GM12878 (cell line): Measurements from ENCODE around the gene TMEM238L. TPM values are rescaled to one million over a fixed set of nuclear protein-coding genes. Genes with fewer than 3 reads are reported as not detected.

Experiments
- ATAC-seq: fragments of 200-7000 bp; cut with Tn5 transposase; 3 replicates; pipeline ENCODE4 v1.9.1; 2020; ENCODE audit warnings: mild to moderate bottlenecking, moderate library complexity
- BruUV-seq: library from RNA; stranded (reverse); fragments of 400-500 nt; replicated peaks from 2 replicates; lab custom pipeline; 2021; lab: Mats Ljungman, UMichigan
- CTCF ChIA-PET: fragments of 300-600 bp; sonication (Branson Sonifier 250); formaldehyde crosslinking; extraction: SDS; loops from one replicate; lab custom pipeline; 2021; ENCODE audit warnings: inconsistent platforms; lab: Yijun Ruan, JAX
- POLR2A ChIA-PET: fragments of 350-600 bp; formaldehyde crosslinking; extraction: SDS; loops from one replicate; lab custom pipeline; 2021; ENCODE audit warnings: inconsistent platforms; lab: Charles Lee
- RAD21 ChIA-PET: fragments of 300-600 bp; sonication (Branson Sonifier 250); formaldehyde crosslinking; loops from one replicate; lab custom pipeline; 2023; ENCODE audit warnings: antibody characterized with exemption; ENCODE audit not compliant: unreplicated experiment; lab: Charles Lee
- SMC1A ChIA-PET: fragments of 300-600 bp; sonication (Branson Sonifier 250); formaldehyde crosslinking; loops from one replicate; lab custom pipeline; 2023; ENCODE audit not compliant: unreplicated experiment, uncharacterized antibody; lab: Charles Lee
- DNase-seq: peaks from one replicate; pipeline ENCODE4 v3.0.0-alpha.2; 2011; ENCODE audit warnings: low read depth, low spot score
- FAIRE-seq: peaks from 3 replicates; lab custom pipeline; 2011; peaks lifted over from hg19 to GRCh38; lab: Jason Lieb, UNC
- H2AFZ ChIP-seq: 2 replicates; pipeline ENCODE4 v1.6.0; 2011; ENCODE audit warnings: low read depth, low read length, control low read depth; ENCODE audit not compliant: control insufficient read depth
- H3K27ac ChIP-seq: 2 replicates; pipeline ENCODE4 v1.5.1; 2011; ENCODE audit warnings: control low read depth; ENCODE audit not compliant: control insufficient read depth, insufficient read depth
- H3K27me3 ChIP-seq, 2 experiments: replicated peaks in 1 of 2; 2 replicates each; pipeline versions ENCODE4 v1.6.0 to v1.6.1; 2011; ENCODE audit warnings: low read length in 1 of 2; ENCODE audit not compliant: control insufficient read depth in 2 of 2, insufficient read depth in 2 of 2
- H3K36me3 ChIP-seq, 2 experiments: 2 replicates each; pipeline ENCODE4 v1.5.1; 2011; ENCODE audit warnings: low read length in 1 of 2; ENCODE audit not compliant: control insufficient read depth in 2 of 2, insufficient read depth in 2 of 2
- H3K4me1 ChIP-seq: 2 replicates; pipeline ENCODE4 v1.6.1; 2011; ENCODE audit warnings: mild to moderate bottlenecking, low read length, moderate library complexity, mixed read lengths; ENCODE audit not compliant: control insufficient read depth, insufficient read depth
- H3K4me2 ChIP-seq: 2 replicates; pipeline ENCODE4 v1.6.0; 2011; ENCODE audit warnings: control low read depth; ENCODE audit not compliant: control insufficient read depth, insufficient read depth
- H3K4me3 ChIP-seq: fragments of 200-600 bp; sonication (generic); 2 replicates; pipeline ENCODE4 v1.5.1; 2016
- H3K79me2 ChIP-seq: 2 replicates; pipeline ENCODE4 v1.6.0; 2011; ENCODE audit warnings: low read length; ENCODE audit not compliant: control insufficient read depth, insufficient read depth
- H3K9ac ChIP-seq: 2 replicates; pipeline ENCODE4 v1.8.0; 2011; ENCODE audit warnings: low read length, control low read depth, mixed read lengths; ENCODE audit not compliant: control insufficient read depth, insufficient read depth
- H3K9me3 ChIP-seq: replicated peaks from 3 replicates; pipeline ENCODE4 v1.5.1; 2011; ENCODE audit warnings: mild to moderate bottlenecking, low read length; ENCODE audit not compliant: control insufficient read depth, insufficient read depth
- H4K20me1 ChIP-seq: 2 replicates; pipeline ENCODE4 v1.6.0; 2011; ENCODE audit not compliant: control insufficient read depth, insufficient read depth
- BMI1 ChIP-seq: fragments of 450-650 bp; IDR thresholded peaks from 2 replicates; pipeline ENCODE4 v1.6.1; 2016; ENCODE audit warnings: mild to moderate bottlenecking, moderate library complexity, borderline replicate concordance
- CBX5 ChIP-seq: sonication (generic); IDR thresholded peaks from 2 replicates; pipeline ENCODE4 v1.6.1; 2016; ENCODE audit warnings: low read depth, moderate library complexity, mild to moderate bottlenecking, inconsistent platforms
- DPF2 ChIP-seq: fragments of 450-650 bp; IDR thresholded peaks from 2 replicates; pipeline ENCODE4 v1.6.1; 2017; ENCODE audit warnings: mild to moderate bottlenecking
- EP300 ChIP-seq, 2 experiments: fragments of 150-350 bp in 1 of 2; IDR thresholded peaks; 2 replicates each; pipeline ENCODE4 v1.6.1; 2011 to 2012; ENCODE audit warnings: low read depth in 2 of 2, low read length in 2 of 2, borderline replicate concordance in 1 of 2, improper control_type of control experiment in 1 of 2, inconsistent platforms in 1 of 2; ENCODE audit not compliant: control insufficient read depth in 1 of 2
- FOXM1 ChIP-seq: IDR thresholded peaks from 2 replicates; pipeline ENCODE4 v1.6.1; 2012; ENCODE audit warnings: low read depth, mild to moderate bottlenecking, inconsistent platforms, low read length, moderate library complexity
- IKZF2 ChIP-seq, 2 experiments: fragments of 450-650 bp; IDR thresholded peaks; 2 replicates each; pipeline ENCODE4 v1.6.1; 2017; ENCODE audit warnings: mild to moderate bottlenecking in 2 of 2, moderate library complexity in 2 of 2
- MYB ChIP-seq: fragments of 150-350 bp; IDR thresholded peaks from 2 replicates; pipeline ENCODE4 v1.6.1; 2014; ENCODE audit warnings: mild to moderate bottlenecking, low read depth, low read length, borderline replicate concordance
- NFYA ChIP-seq: IDR thresholded peaks from 2 replicates; pipeline ENCODE4 v1.6.1; 2011; ENCODE audit warnings: low read depth, mild to moderate bottlenecking, low read length, improper control_type of control experiment, borderline replicate concordance
- SIN3A ChIP-seq: IDR thresholded peaks from 2 replicates; pipeline ENCODE4 v1.6.1; 2012; ENCODE audit warnings: low read depth, low read length, improper control_type of control experiment
- SUPT20H ChIP-seq: IDR thresholded peaks from 2 replicates; pipeline ENCODE4 v1.6.1; 2011; ENCODE audit warnings: low read depth, mild to moderate bottlenecking, low read length, moderate library complexity, borderline replicate concordance; ENCODE audit not compliant: control insufficient read depth
- TAF1 ChIP-seq: IDR thresholded peaks from 2 replicates; pipeline ENCODE4 v1.6.1; 2011; ENCODE audit warnings: mild to moderate bottlenecking, low read depth, low read length, borderline replicate concordance
- ZNF217 ChIP-seq: fragments of 450-650 bp; IDR thresholded peaks from 2 replicates; pipeline ENCODE4 v1.6.1; 2017; ENCODE audit warnings: antibody characterized with exemption, mild to moderate bottlenecking
- ZNF384 ChIP-seq: IDR thresholded peaks from 2 replicates; pipeline ENCODE4 v1.6.1; 2012; ENCODE audit warnings: low read depth, mild to moderate bottlenecking, low read length, improper control_type of control experiment, borderline replicate concordance
- WGBS: methylation state at CpG from one replicate; pipeline ENCODE4 v1.1.6; 2016; ENCODE audit warnings: low lambda C conversion rate; ENCODE audit not compliant: insufficient replicate concordance, insufficient coverage; ENCODE audit errors: missing lambda C conversion rate; 5-methylcytosine and 5-hydroxymethylcytosine counted together
- in situ Hi-C: fragments of 300-500 bp; cut with MboI; formaldehyde crosslinking; loops from 9 replicates; pipeline ENCODE4 v1.14.3; 2018; ENCODE audit warnings: mixed read lengths
- intact Hi-C: fragments of 100-400 bp; cut with micrococcal nuclease; formaldehyde crosslinking; loops from one replicate; pipeline ENCODE4 v1.14.2; 2022; ENCODE audit not compliant: unreplicated experiment
- polyA plus RNA-seq, 11 experiments: library from polyadenylated mRNA; depleted of rRNA in 4 of 11; unstranded in 6 of 11; stranded (reverse) in 5 of 11; fragments of >200 nt; fragmentation: Nextera tagmentation in 4 of 11; fragmentation: Illumina TruSeq in 1 of 11; extraction: Ambion mirVana in 4 of 11; extraction: Trizol in 1 of 11; gene quantifications; 1 replicate in 1 of 11; 2 replicates in 10 of 11; pipeline versions ENCODE4 v1.2.1 to v1.2.3, GENCODE V29; 2011 to 2016; ENCODE audit warnings: inconsistent platforms in 2 of 11, missing spikeins in 2 of 11, low read depth in 1 of 11
- total RNA-seq, 4 experiments: library from RNA; depleted of rRNA in 3 of 4; stranded (reverse); fragments of >200 nt in 3 of 4; fragmentation: Illumina TruSeq in 1 of 4; extraction: Trizol in 1 of 4; gene quantifications; 2 replicates each; pipeline versions ENCODE4 v1.2.1 to v1.2.3, GENCODE V29; 2013 to 2021
- TF ChIP-seq, protein P1 (sequence below): IDR thresholded peaks from 2 replicates; pipeline ENCODE4 v1.6.1; 2012; ENCODE audit warnings: low read length, inconsistent platforms
- TF ChIP-seq, protein P2 (sequence below): fragments of 450-650 bp; IDR thresholded peaks from 2 replicates; pipeline ENCODE4 v1.6.1; 2014; ENCODE audit warnings: mild to moderate bottlenecking

The TMEM238L gene
- total and polyA plus RNA-seq, 10 of the 15 experiments (the other 5 are each of a cell fraction or from before 2014, with no cell fraction given): not detected

DNA sequence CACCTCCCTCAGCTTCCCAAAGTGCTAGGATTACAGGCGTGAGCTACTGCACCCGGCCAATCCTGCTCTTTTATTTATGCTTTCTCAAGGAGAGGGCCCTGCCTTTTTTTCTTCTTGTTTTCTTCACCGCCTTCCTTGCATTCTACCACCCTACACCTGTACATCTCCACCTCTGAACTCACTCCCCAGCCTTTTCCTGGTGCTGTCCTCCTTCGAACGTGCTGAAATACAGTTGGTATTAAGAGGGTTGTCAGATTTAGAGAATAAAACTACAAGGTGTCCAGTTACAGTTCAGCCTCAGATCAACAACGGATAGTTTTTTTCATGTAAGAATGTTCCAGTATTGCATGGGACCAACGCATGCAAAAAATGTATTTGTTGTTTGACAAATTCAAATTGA, 32.2 kb upstream of the TMEM238L start:
- FAIRE-seq: no peak
- SMC1A ChIA-PET: no interaction called here
- H3K9ac ChIP-seq: no peak overlapping the region
- no peaks in the 10 kb centered on the region for H4K20me1 ChIP-seq
- WGBS: 14% methylated on average over 7 of the region's 7 CpGs
- in situ Hi-C loops (no loop called here), intact Hi-C loops (no loop called here)
- H3K4me2 ChIP-seq: no peak overlapping the region
- DNase-seq: no peak
- POLR2A ChIA-PET: no interaction called here
- RAD21 ChIA-PET: no interaction called here
- no peak overlapping the region for H3K27ac ChIP-seq
- H3K9me3 ChIP-seq: no peaks in the 10 kb centered on the region
- no peaks in the 10 kb centered on the region for H3K79me2 ChIP-seq
- CTCF ChIA-PET: no interaction called here
- H3K4me1 ChIP-seq: no peaks in the 10 kb centered on the region
- no peak for ATAC-seq
- no peak overlapping the region for H2AFZ ChIP-seq
- 0 out of 4 replicates have a peak, but pooled peaks cover 0 to 1% of the 10 kb centered on the region in 2 experiments for H3K27me3 ChIP-seq
- no peaks in the 10 kb centered on the region for H3K36me3 ChIP-seq
- BruUV-seq: no TSS peak
- H3K4me3 ChIP-seq: no peak overlapping the region
- TF ChIP-seq, protein P1, sequence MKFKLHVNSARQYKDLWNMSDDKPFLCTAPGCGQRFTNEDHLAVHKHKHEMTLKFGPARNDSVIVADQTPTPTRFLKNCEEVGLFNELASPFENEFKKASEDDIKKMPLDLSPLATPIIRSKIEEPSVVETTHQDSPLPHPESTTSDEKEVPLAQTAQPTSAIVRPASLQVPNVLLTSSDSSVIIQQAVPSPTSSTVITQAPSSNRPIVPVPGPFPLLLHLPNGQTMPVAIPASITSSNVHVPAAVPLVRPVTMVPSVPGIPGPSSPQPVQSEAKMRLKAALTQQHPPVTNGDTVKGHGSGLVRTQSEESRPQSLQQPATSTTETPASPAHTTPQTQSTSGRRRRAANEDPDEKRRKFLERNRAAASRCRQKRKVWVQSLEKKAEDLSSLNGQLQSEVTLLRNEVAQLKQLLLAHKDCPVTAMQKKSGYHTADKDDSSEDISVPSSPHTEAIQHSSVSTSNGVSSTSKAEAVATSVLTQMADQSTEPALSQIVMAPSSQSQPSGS: no peak
- no peak for TF ChIP-seq MYB
- no peak for TF ChIP-seq SIN3A
- TF ChIP-seq DPF2: no peak
- no peak for TF ChIP-seq NFYA
- TF ChIP-seq TAF1: no peak

DNA sequence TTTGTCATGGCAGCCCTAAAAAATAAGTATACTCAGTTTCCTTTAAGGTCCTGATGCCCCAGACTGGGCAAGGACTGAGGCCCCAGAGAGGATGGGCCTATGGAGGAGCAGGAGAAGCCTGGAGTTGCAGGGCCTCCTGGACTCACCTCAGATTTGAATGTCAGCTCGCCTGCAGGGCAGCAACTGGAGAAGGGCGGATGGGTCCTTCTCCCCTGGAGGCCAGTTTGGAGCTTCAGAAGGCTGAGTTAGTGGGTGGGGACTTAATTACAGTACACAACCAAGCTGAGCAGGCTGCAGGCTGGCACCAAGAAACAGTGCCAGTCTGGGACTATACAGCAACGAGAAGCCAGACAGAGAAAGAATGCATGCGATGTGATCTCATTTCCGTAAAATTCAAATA, 27.8 kb upstream of the TMEM238L start:
- Histone ChIP-seq H3K36me3 (no peaks in the 10 kb centered on the region), H3K27ac (no peak overlapping the region), H3K27me3 (no peaks in the 10 kb centered on the region; a peak in 1 of 4 replicates), H3K4me1 (no peaks in the 10 kb centered on the region), H3K79me2 (no peaks in the 10 kb centered on the region), H2AFZ (no peak overlapping the region), H3K4me3 (no peak overlapping the region), H3K9ac (no peak overlapping the region), H3K9me3 (no peaks in the 10 kb centered on the region), H3K4me2 (no peak overlapping the region), H4K20me1 (no peaks in the 10 kb centered on the region)
- ChIA-PET SMC1A (no interaction called here), POLR2A (no interaction called here), CTCF (no interaction called here), RAD21 (no interaction called here)
- intact Hi-C loops: no loop called here
- no TSS peak for BruUV-seq
- ATAC-seq (no peak), FAIRE-seq (no peak), DNase-seq (no peak)
- WGBS: 36% methylated on average over 5 of the region's 5 CpGs
- in situ Hi-C loops: no loop called here
- no peak for TF ChIP-seq IKZF2 (IDR thresholded peaks at IDR 0.05)
- no peak for TF ChIP-seq CBX5
- TF ChIP-seq FOXM1: no peak
- TF ChIP-seq EP300 (IDR thresholded peaks at IDR 0.05; ENCODE audit: borderline replicate concordance in 1 of 2, control insufficient read depth in 1 of 2, low read depth in 2 of 2, low read length in 2 of 2): no peak
- TF ChIP-seq SUPT20H: no peak
- no peak for TF ChIP-seq ZNF384
- TF ChIP-seq, protein P2, sequence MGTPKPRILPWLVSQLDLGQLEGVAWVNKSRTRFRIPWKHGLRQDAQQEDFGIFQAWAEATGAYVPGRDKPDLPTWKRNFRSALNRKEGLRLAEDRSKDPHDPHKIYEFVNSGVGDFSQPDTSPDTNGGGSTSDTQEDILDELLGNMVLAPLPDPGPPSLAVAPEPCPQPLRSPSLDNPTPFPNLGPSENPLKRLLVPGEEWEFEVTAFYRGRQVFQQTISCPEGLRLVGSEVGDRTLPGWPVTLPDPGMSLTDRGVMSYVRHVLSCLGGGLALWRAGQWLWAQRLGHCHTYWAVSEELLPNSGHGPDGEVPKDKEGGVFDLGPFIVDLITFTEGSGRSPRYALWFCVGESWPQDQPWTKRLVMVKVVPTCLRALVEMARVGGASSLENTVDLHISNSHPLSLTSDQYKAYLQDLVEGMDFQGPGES: no peak
- no peak for TF ChIP-seq BMI1
- no peak for TF ChIP-seq ZNF217
